NCI-H2171 treated with DMSO at 0.1 percent for 48 hours (cell line): ENCODE measurements around the gene PPM1M.

Source experiments
- DNase-seq: peaks from one replicate; lab custom pipeline; 2025; lab: John Stamatoyannopoulos, UW

The PPM1M gene

GRCh38 chr3:52216585-52217408 is 28.8 kb upstream of the PPM1M start:
- DNase-seq, result no peak

GRCh38 chr3:52217409-52217805 is 28.2 kb upstream of the PPM1M start:
- no peak for DNase-seq

GRCh38 chr3:52218026-52218425 is 27.5 kb upstream of the PPM1M start:
- DNase-seq, result no peak

- DNase-seq, result no peak
These were observed 27.1 kb upstream of the PPM1M start for GRCh38 chr3:52218454-52218853.

- DNase-seq, result no peak
These were observed 26.5 kb upstream of the PPM1M start for GRCh38 chr3:52218937-52219650.

- peak; percentile 54 for DNase-seq
These were observed 25.1 kb upstream of the PPM1M start for GRCh38 chr3:52220380-52221026.

- DNase-seq, result no peak
These were observed 24.4 kb upstream of the PPM1M start for GRCh38 chr3:52221141-52221562.

GRCh38 chr3:52221563-52222318 is 23.8 kb upstream of the PPM1M start:
- no peak for DNase-seq

- no peak for DNase-seq
These were observed 23.0 kb upstream of the PPM1M start for GRCh38 chr3:52222319-52223221.

- no peak for DNase-seq
These were observed 21.8 kb upstream of the PPM1M start for GRCh38 chr3:52223449-52224408.

- peak; percentile 29 for DNase-seq
These were observed 19.9 kb upstream of the PPM1M start, which contains the start of gene TLR9 for GRCh38 chr3:52225452-52226228. Gene TLR9, minus strand, starts transcription at chr3:52225645. Its CDS starts 116 bp downstream, at chr3:52225529.

GRCh38 chr3:52226229-52226817 is 19.2 kb upstream of the PPM1M start:
- DNase-seq, result no peak

GRCh38 chr3:52227117-52227516 is 18.4 kb upstream of the PPM1M start:
- DNase-seq, result no peak

GRCh38 chr3:52227766-52228165 is 17.8 kb upstream of the PPM1M start:
- DNase-seq, result no peak

- no peak for DNase-seq
These were observed 17.3 kb upstream of the PPM1M start for GRCh38 chr3:52228266-52228665.

GRCh38 chr3:52228751-52229291 is 16.7 kb upstream of the PPM1M start:
- no peak for DNase-seq

- DNase-seq, result no peak
These were observed 15.9 kb upstream of the PPM1M start for GRCh38 chr3:52229656-52230055.

GRCh38 chr3:52230461-52230860 is 15.1 kb upstream of the PPM1M start:
- DNase-seq, result no peak
